GM19328 (cell line): ENCODE measurements around the gene DDAH2.

Source experiments
- ATAC-seq: cut with Tn5 transposase; IDR thresholded peaks from one replicate; pipeline ENCODE4 v1.9.1; 2021; ENCODE audit warnings: mild to moderate bottlenecking, moderate library complexity; ENCODE audit not compliant: unreplicated experiment

DDAH2 gene, protein sequence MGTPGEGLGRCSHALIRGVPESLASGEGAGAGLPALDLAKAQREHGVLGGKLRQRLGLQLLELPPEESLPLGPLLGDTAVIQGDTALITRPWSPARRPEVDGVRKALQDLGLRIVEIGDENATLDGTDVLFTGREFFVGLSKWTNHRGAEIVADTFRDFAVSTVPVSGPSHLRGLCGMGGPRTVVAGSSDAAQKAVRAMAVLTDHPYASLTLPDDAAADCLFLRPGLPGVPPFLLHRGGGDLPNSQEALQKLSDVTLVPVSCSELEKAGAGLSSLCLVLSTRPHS

DNA sequence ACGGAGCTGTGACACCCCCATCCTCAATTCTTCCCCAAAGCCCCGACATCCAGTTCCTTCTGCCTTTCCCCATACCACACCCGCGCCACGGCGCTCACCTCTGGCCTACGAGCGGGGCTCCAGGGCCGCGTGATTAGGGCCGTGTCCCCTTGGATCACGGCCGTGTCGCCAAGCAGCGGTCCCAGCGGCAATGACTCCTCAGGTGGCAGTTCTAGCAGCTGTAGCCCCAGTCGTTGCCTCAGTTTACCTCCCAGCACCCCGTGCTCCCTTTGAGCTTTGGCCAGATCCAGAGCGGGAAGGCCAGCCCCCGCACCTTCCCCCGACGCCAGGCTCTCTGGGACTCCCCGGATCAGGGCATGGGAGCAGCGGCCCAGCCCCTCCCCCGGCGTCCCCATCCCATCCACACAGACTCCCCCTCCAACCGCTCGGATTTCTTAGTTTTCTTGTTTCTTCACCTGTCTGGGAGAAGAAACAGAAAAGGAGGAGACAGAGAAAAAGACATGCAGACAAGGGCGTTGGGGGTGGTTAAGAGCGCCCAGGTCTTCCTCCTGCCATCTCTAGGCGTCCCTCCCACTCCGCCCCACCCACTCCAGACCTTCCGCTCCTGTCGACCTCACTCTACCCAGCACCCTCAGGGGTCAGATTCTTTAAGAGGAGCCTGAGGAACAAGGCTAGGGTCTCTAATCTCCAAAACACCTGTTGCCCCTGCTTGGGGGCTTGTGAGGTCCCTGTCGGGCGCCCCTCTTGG, at the start of gene DDAH2:
DDAH2 (minus strand) TSS at position 533 of the 748 bp plus-strand sequence; CDS start at position 395, 138 bp downstream.
- ATAC-seq = no peak

DNA sequence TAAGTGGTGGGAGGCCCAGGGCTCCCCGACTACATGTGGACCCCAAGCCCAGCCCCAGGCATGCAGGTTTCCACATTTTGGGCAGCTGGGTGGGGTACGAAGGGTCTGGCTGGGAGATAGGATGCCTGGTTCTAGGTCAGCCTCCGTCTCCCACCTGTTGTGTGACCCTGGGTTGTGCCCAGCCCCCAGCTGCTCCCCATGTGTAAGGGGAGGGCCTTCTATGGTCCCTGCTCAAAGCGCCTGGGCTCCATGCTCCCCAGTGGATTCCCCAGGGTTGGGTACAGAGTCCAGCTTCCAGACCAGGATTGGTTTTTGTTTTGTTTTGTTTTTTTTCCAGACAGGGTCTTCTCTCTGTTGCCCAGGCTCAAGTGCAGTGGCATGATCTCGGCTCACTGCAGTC, 49.1 kb upstream of the DDAH2 start:
- ATAC-seq = no peak

DNA sequence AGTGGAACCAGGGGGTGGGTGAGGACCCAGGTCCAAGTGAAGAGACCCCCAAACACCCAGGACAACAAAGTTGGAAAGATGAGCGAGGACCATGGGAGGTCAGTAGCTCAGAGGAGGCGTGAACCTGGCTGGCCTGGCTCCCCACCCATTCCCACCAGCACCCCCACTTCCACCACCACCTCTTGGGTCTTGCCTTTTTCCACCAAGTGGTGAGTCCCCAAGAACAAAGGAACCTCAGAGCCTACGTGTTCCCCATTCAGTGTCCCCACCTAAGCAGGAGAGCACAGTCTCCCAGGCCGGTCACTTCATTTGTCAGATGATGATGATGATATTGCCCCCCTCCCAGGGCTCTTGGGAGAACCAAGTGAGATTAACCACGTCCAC, 48.6 kb upstream of the DDAH2 start:
- ATAC-seq = no peak

DNA sequence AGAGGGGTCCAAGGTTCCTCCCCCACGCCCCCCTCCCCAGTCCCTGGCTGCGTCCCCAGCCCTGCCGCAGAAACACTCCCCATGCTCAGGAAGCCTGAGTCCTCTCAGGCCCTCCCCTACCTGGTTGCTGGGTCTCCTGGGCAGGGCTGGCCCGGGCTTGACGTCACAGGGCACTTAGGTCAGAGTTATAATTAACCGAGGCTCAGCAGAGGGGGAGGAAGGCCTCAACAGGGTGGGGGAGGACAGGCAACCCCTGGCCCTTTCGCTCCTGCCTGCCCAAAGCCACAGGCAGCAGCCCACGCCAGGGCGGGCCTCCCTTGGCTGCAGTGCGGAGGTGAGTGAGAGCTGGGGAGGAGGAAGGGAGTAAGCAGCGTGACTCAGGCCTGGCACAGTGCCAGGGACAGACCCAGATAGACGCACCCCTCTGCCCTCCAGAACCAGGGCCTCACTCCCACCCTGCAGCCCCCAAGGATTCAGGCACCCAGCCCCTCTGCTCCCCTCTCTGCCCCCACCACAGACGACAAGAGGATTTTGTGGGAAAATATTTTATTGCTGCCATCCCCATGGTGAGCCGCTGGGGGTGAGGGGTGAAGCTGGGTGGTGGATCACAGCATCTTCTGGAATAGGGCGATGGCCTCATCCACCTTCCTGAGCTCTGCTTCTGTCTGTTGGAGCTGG, 48.0 kb upstream of the DDAH2 start, which contains the start of gene VWA7:
VWA7 (minus strand) TSS at position 340 of the 678 bp plus-strand sequence. CDS start 549 bp downstream, outside the sequence.
- no peak for ATAC-seq

DNA sequence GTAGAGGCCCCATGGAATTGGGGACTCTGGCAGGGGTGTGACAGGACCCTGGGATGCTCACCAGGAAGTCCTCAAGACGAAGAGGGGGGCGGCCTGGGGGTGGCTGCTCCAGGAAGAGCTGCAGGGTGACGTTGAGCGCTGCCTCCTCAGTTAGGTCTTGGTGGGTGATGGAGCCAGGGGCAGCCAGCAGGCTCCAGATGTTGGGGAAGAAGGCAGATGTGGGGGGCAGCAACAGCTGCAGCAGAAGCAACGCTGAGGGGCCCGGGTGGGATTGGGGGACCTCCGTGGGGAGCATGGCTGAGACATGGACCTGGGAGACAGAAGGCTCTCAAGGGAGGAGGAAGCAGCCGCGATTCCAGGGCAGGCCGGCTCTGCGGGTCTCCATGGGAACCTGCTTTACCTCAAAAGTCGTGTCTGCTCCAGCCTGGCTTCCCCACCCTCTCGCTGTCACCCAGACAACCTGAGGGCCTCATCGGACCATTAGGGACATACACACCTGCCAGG, 47.4 kb upstream of the DDAH2 start:
- ATAC-seq = no peak

DNA sequence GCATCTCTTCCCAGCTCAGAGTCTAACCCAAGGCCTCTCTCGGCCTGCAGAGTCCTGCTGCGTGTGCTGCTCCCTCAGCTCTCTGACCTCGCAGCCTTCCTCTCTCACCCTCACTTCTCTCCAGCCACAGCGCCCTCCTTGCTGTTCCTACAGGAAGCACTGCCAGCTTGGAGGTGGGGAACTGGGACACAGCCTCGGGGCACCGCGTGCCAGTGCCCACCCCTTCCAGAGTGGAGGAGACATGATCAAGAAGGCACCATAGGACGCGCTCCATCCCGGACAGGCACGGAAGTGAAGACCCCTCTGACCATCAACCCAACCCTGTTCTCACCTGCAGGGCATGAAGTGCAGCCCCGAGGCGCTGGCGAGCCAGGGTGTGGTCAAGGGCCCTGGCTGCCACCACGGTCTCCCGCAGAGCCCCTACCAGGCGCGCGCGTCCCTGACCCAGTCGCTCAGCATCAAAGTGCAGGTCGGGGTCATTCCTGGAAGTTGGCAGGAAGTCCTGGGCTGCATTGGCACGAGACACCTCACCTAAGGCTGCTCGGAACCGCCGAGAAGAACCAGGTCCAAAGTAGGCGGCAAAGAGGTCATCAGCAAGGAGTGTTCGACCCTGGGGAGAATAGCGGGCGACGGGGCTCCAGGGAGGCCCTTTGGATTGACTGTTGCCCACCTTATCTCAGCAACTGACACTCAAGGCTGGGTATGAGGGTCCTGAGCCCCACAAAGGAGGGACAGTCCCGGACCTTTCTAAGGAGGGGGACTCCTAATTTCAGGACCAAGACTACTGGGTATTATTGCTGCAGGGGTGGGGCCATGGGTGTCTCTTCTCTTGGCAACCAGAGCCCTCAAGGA, 46.8 kb upstream of the DDAH2 start:
- ATAC-seq = no peak

DNA sequence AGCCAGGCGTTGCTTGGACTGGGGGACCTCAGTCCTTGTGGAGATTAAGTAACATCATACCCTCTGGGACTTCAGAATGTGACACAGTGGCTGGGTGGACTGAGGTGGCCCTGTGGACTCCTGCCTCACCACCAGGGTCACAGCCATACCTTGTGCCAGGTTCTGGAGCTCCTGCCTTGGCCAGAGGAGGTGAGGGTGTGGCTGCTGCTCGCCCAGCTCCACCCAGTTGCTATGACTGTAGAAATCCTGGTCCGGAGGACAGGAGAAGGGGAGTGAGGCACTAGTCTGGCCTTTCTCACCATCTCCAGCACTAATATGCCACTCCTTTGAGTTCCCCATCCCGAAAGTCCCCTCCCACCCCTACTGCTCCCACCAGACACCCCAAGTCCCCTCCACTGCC, 46.1 kb upstream of the DDAH2 start:
- no peak for ATAC-seq

DNA sequence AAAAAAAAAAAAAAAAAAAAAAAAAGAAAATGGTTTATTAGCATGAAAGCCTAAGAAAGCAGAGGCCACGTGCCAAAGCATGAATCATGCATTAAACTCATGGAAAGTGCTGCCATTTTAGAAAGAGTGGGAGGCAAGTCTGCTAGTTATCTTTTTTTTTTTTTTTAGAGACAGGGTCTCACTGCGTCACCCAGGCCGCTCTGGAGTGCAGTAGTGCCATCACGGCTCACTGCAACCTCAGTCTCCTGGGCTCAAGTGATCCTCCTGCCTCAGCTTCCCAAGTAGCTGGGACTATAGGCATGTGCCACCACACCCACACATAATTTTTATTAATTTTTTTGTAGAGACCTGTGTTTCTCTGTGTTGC, 42.9 kb upstream of the DDAH2 start:
- no peak for ATAC-seq

DNA sequence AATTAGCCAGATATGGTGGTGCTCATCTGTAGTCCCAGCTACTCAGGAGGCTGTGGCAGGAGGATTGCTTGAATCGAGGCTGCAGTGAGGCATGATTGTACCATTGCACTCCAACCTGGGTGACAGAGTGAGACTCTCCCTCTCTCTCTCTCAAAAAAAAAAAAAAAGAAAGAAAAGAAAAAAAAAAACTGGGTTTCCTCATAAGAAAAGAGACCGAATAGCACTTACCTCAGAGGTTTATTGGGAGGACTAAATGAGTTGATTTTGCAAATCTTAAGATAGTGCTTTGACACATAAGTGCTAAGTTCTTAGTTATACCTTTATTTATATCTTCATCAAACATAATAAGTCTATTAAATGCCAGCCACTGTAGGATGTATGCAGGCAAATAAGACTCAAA, 41.8 kb upstream of the DDAH2 start:
- no peak for ATAC-seq

DNA sequence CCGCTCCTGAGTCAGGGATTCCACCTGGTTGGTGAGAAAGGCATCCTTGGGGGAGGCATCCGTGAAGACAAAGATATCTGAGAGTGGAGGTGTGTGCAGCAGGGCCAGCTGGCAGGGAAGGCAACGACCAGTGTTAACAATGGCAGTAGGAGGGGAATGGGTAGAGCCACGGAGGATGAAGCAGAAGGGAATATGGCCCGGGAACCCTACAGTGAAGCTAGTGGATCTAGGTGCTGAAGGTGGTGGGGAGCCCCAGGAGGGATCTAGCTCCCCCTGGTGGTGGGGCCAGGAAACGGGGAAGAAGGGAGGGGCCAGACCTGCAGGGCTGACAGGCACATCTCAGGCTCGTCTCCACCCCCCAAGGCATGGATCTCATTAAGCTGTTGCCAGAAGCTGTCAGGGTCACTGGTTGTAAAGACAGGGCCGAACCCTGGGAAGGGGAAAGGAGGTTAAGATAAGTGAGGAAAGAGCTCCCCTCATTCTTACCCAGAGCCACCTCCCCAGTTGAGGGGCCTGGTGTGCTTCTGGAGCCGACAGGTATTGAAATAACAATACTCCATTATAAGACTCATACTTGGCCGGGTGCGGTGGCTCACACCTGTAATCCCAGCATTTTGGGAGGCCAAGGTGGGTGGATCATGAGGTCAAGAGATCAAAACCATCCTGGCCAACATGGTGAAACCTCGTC, 40.7 kb upstream of the DDAH2 start:
- ATAC-seq = no peak

DNA sequence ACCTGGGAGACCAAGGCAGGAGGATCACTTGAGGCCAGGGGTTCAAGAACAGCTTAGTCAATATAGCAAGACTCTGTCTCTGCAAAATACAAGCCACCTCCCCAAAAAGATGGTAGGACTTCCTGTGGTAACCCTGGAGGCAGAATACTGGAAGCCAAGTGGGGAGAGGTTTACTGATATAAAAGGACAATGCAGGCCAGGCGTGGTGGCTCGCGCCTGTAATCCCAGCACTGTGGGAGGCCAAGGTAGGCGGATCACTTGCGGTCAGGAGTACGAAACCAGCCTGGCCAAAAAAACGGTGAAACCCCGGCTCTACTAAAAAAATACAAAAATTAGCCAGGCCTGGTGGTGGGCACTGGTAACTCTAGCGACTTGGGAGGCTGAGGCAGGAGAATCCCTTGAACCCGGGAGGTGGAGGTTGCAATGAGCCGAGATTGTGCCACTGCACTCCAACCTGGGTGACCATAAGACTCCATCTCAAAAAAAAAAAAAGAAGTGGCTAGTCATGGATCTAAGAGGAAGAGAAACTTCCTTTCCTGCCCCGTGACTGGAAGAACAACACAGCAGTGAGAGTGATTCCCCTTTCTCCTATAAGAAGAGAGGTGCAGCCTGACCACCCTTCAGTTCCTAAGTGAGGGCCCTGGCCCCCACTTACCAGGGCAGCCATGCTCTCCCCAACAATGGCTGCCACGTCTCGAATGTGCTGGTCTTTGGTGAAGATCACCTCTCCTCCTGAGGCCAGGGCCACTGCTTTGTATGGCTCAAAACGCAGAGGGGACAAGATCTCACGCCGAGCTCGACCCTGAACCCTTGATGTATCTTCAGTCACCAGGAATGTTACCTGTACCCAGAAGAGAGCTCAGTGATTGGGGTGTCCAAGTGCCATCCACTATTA, 39.5 kb upstream of the DDAH2 start:
- ATAC-seq = no peak

DNA sequence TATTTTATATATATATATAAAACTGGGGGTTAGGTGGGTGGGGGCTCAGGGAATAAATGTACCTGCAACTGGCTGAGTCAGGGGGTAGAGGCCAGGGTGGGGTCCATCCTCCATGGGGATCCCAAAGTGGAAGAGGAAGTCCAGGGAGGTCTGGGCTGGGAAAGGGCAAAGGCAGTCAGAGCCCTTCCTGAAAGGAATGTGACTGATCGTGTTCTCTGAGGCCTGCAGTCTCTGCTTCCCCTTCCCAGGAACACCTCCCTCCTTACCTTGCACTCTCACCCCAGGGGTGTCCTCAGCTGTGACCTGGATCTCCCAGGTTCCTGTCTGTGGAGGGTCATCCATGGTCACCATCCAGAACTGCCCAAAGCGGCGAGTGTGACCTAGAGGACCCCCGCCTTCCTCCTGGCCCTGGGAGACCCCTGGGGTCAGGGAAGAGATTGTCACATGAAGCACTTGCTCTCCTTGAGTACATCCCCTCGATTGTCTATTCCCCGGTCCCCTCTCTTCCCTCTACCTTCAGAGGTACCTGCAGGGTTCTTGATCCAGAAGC, 38.1 kb upstream of the DDAH2 start:
- no peak for ATAC-seq

DNA sequence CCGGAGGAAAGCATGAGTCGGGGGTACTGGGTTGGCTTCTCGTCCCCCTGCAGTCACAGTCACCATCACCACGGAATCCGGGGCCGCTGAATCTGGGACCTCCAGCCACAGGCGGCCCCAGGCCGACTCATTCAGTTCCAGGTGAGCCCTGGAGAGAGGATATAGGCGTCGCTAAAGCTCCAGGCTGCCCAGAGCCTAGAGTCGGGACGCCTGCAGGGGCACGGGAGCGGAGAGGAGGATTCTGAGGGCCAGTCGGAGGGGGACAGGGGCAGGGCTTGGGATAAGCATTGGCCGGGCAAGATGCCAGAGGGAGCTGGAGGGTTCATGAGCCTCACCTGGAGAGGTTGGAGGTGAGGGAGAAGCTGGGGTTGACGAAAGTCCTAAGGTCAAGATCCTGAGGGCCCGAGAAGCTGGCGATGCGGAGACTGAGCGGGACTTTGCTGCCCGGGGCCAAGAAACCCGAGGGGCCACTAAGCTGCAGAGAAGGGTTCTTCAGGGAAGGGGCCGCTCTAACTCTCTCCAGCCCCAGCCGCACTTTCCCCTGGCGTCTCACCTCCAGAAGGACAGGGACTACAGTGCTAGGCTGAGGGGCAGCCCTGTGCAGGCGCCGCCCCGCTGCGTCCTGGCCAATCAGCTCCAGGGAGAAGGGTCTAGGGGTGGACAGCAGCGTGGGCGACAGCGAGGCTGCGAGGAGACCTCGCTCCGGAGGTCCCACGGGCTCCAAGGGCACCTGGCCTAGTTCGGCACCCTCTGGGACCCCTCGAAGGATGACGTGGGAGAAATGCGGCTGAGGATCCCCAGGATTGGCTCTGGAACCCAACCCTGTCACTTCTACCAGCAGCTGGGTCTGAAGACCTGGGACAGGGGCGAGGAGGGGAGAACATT, 37.1 kb upstream of the DDAH2 start:
- ATAC-seq = no peak

DNA sequence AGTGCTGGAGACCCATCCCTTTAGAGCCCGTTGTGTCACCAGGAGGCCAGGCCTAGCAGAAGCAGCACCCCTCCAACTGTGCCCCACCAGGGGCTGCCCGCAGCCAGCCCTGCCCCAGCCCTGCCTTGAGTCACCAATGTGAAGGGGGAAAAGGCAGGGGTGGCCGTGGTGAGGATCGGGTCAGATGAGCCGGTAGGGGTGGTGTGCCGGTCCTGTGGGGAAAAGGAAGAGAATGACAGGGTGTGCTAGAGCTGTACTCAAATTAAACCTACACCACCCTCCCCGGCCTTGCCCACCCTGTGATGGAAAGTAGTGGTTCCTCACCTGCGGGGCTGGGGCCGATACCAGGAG, 36.4 kb upstream of the DDAH2 start:
- ATAC-seq = no peak

DNA sequence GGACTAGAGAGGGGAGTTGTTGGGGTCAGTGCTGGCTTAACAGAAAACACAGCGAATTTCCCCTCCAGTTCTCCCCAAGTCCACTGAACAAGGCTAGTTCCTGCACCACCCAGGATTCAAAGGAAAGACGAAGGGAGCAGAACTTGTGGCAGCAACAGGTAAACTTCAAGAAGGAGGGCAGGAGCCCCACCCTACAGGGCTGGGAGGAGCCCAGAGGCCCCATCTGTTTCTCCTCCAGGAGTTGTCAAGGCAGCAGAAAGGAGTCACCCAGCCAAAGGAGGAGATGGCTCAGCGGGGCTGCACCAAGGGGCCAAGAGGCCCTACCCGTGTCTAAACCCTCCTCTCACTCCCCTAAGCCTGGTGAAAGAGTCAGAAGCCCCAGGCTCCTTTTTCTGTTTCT, 35.1 kb upstream of the DDAH2 start:
- ATAC-seq = no peak

DNA sequence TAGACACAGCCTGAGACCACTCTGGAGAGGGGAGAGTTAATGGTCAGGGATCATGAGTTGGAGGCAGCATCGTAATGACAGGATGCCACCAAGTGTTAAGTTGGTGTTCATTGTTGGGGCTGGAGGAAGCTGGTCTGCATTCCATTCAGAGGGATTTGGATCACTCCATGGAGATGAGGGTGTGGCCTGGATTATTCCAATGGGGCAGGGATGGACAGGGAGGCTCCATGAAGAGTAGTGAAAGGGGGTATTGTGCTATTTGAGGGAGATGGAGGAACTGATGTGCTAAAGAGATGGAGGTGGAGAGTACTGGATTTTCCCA, 34.5 kb upstream of the DDAH2 start:
- ATAC-seq = no peak

DNA sequence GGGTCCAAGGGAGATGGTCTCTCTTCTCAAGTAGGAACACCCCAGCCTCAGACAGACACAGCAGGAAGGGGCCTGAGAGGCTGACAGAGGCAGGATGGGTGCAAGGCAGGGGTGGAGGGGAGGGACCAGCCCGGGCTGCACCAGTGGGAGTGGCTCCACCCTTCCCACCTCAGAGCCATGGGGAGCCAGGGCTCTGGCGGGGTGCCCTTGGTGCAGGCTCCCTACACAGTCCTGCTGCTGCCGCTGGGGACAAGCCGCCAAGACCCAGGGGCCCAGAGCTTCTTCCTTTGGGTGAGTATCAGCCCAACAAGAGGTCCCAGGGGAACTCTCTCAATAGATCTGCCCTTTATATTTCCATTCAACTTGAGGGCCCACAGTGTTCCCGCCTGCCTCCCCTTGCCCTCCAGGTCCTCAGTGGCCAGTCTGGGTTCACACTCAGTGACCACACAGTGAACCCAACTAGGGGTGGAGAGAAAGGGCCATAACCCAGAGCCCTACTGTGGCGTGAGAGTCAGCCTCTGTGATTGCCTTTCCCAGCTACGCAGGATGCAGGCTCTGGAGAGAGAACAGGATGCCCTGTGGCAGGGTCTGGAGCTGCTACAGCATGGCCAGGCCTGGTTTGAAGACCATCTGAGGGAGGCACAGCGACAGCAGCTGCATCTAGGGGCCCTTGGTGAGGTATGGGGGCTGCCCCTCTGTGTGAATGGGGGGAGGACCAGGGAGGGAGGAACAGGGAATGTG, 33.9 kb upstream of the DDAH2 start:
- ATAC-seq = no peak

DNA sequence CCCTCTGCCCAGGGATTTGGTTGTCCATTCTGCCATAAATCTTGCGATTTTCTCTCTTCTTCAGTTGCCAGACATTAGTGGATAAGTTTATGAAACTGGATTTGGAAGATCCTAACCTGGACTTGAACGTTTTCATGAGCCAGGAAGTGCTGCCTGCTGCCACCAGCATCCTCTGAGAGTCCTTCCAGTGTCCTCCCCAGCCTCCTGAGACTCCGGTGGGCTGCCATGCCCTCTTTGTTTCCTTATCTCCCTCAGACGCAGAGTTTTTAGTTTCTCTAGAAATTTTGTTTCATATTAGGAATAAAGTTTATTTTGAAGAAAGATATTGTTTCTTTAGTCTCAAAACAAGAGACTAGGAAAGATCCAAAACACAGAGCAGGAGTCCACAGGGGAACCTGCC, 33.3 kb upstream of the DDAH2 start, which contains the start of gene SAPCD1:
SAPCD1 (plus strand) TSS at position 301 of the 400 bp plus-strand sequence. CDS start 399 bp downstream, outside the sequence.
- no peak for ATAC-seq
